Measurements from ENCODE around the gene SENP5. TPM values are rescaled to one million over a fixed set of nuclear protein-coding genes. Genes with fewer than 3 reads are reported as not detected.

The SENP5 gene
- total and polyA plus RNA-seq, 2 of the 8 experiments (the other 6 are each of a cell fraction or from before 2014, with no cell fraction given): 6.7 to 27.3 TPM

DNA sequence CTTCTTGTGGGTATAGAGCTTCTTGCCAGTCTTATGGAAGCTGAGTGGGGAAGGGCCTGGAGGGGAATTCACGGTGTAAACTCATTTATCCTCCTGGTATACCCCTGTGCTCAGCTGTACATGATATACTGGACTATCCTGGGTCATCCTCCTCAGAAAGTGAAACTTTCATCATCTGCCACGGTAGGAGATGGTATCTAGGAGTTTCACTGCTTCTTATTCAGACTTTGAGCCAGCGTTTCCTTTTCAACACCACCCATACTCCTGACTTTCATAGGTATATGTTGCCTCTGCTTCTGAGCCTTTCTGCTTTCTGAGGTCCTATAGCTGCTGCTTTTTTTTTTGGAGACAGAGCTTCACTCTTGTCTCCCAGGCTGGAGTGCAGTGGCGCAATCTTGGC, 15.6 kb downstream of the SENP5 start:
- Histone ChIP-seq H3K4me2 (ENCODE audit: insufficient read depth in 1 of 2, low read depth in 2 of 2, low read length in 2 of 2) (no peak overlapping the region), H3K18ac (ENCODE audit: extremely low read depth, low read length) (no peak overlapping the region), H2AFZ (ENCODE audit: low read length) (no peak overlapping the region), H4K20me1 (replicated peaks in 1 of 2; ENCODE audit: control insufficient read depth in 1 of 2, insufficient read depth in 2 of 2, low read length in 2 of 2) (peaks cover 2% of the 10 kb centered on the region in 2 experiments), H2BK5ac (ENCODE audit: low read depth, low read length) (no peak overlapping the region; the same call in 1 of the 2 replicates), H2AK5ac (ENCODE audit: low read depth, low read length) (no peak overlapping the region), H3K79me1 (ENCODE audit: low read depth, low read length) (0 out of 2 replicates have a peak, but pooled peaks cover 3% of the 10 kb centered on the region), H4K8ac (ENCODE audit: extremely low read depth, insufficient read depth, low read length) (no peak overlapping the region), H3K23ac (ENCODE audit: insufficient read length) (no peak overlapping the region), H3K79me2 (ENCODE audit: control insufficient read depth in 1 of 2, insufficient read depth in 2 of 2, low read length in 2 of 2) (peaks cover 0 to 58% of the 10 kb centered on the region in 2 experiments; a peak in 2 of 4 replicates), H4K5ac (ENCODE audit: insufficient read length, low read depth, low read length) (no peak overlapping the region), H3K9me3 (ENCODE audit: insufficient read depth in 2 of 2, low read depth in 1 of 2, low read length in 1 of 2) (no peaks in the 10 kb centered on the region), H2BK20ac (ENCODE audit: low read length) (no peak overlapping the region), H3K4ac (replicated peaks; ENCODE audit: insufficient read length, low read depth, low read length) (no peak overlapping the region), H3K4me1 (replicated peaks in 1 of 4; ENCODE audit: control insufficient read depth in 3 of 4, insufficient read depth in 4 of 4, low read length in 3 of 4) (no peaks in the 10 kb centered on the region), H2BK120ac (replicated peaks; ENCODE audit: low read depth, low read length) (no peak overlapping the region), H3K9ac (replicated peaks in 1 of 4; ENCODE audit: extremely low read depth in 1 of 4, low read depth in 3 of 4, low read length in 3 of 4) (no peak overlapping the region), H2BK12ac (ENCODE audit: low read depth, low read length) (no peak overlapping the region), H3K27ac (ENCODE audit: low read depth, low read length) (no peak overlapping the region), H3K14ac (ENCODE audit: insufficient read length) (no peak overlapping the region), H3K36me3 (ENCODE audit: control insufficient read depth in 2 of 4, insufficient read depth in 4 of 4, low read length in 3 of 4) (peaks cover 0 to 15% (median 3%) of the 10 kb centered on the region in 4 experiments; a peak in 2 of 8 replicates), H3K23me2 (ENCODE audit: low read depth, low read length) (no peaks in the 10 kb centered on the region), H2BK15ac (ENCODE audit: low read length) (no peak overlapping the region), H4K91ac (replicated peaks; ENCODE audit: insufficient read length, low read length) (no peak overlapping the region), H3K56ac (replicated peaks; ENCODE audit: insufficient read length, low read depth, low read length) (no peak overlapping the region), H3K4me3 (ENCODE audit: extremely low read depth in 1 of 4, insufficient read depth in 2 of 4, low read depth in 3 of 4, low read length in 4 of 4) (no peak overlapping the region), H3K27me3 (replicated peaks in 1 of 4; ENCODE audit: control insufficient read depth in 3 of 4, extremely low read depth in 1 of 4, insufficient read depth in 3 of 4, low read length in 3 of 4) (no peaks in the 10 kb centered on the region)
- CTCF ChIA-PET (ENCODE audit: partially characterized antibody): no interaction called here
- POLR2A ChIA-PET (ENCODE audit: partially characterized antibody): interaction anchor here (0.6 kb wide), 1 partner anchor 13 kb away, joined by 3 read pairs; no protein-coding TSS in a partner anchor
- DNase-seq (ENCODE audit: low read depth in 1 of 2, low spot score in 2 of 2) (no peak), FAIRE-seq (no peak)
- WGBS, 2 experiments (ENCODE audit: extremely low coverage in 1 of 2, insufficient coverage in 1 of 2, insufficient read length in 1 of 2, insufficient replicate concordance in 2 of 2, low coverage in 1 of 2, low lambda C conversion rate in 2 of 2, missing lambda C conversion rate in 1 of 2): 83% methylated on average over 4 of the region's 4 CpGs; no CpG with 5 or more reads in 1 of the 2 experiments
- TF ChIP-seq TEAD4 (IDR thresholded peaks at IDR 0.05; ENCODE audit: low read depth, low read length): no peak
- TF ChIP-seq SP4 (IDR thresholded peaks at IDR 0.05; ENCODE audit: low read length): no peak
- no peak for TF ChIP-seq CBX5 (IDR thresholded peaks at IDR 0.05; ENCODE audit: low read depth, low read length)
- TF ChIP-seq RXRA (IDR thresholded peaks at IDR 0.05; ENCODE audit: insufficient read depth, low read depth, low read length): no peak
- no peak for TF ChIP-seq RFX5 (IDR thresholded peaks at IDR 0.05; ENCODE audit: borderline replicate concordance, low read depth, low read length)
- no peak for TF ChIP-seq FOSL1 (IDR thresholded peaks at IDR 0.05; ENCODE audit: insufficient read depth, low read depth, low read length)
- no peak for TF ChIP-seq CHD2 (IDR thresholded peaks at IDR 0.05; ENCODE audit: low read length)
- no peak for TF ChIP-seq JUN (IDR thresholded peaks at IDR 0.05; ENCODE audit: low read depth, low read length)
- TF ChIP-seq POLR2A (IDR thresholded peaks at IDR 0.05; ENCODE audit: control extremely low read depth in 1 of 2, low read depth in 2 of 2, low read length in 2 of 2): no peak
- TF ChIP-seq HDAC6 (IDR thresholded peaks at IDR 0.05; ENCODE audit: low read depth, low read length): no peak
- no peak for TF ChIP-seq TCF12 (IDR thresholded peaks at IDR 0.05; ENCODE audit: low read depth, low read length)
- no peak for TF ChIP-seq SIN3A (conservative IDR thresholded peaks at IDR 0.05 in 1 of 2, IDR thresholded peaks at IDR 0.05 in 1 of 2; ENCODE audit: low read depth in 1 of 2, low read length in 2 of 2)
- no peak for TF ChIP-seq EP300 (IDR thresholded peaks at IDR 0.05; ENCODE audit: borderline replicate concordance in 1 of 2, low read depth in 2 of 2, low read length in 2 of 2)
- TF ChIP-seq NRF1 (IDR thresholded peaks at IDR 0.05; ENCODE audit: low read depth, low read length): no peak
- no peak for TF ChIP-seq JUND (IDR thresholded peaks at IDR 0.05; ENCODE audit: low read length)
- no peak for TF ChIP-seq PHF8 (conservative IDR thresholded peaks at IDR 0.05; ENCODE audit: low read depth, low read length)
